GM23338 (cell line): Measurements from ENCODE around the gene MYO1F. TPM values are rescaled to one million over a fixed set of nuclear protein-coding genes. Genes with fewer than 3 reads are reported as not detected.
"Not testable (repeated sequence)": the region's sequence is repeated elsewhere in the genome, so short reads cannot be mapped to it uniquely, and the experiment has no call there.

Experiments used
- ATAC-seq: fragments of 200-7000 bp; cut with Tn5 transposase; 3 replicates; pipeline ENCODE4 v1.9.1; 2020
- DNase-seq: peaks from one replicate; pipeline ENCODE4 v3.0.0-alpha.2; 2015; ENCODE audit warnings: low spot score
- H2AFZ ChIP-seq: fragments of 200-600 bp; sonication (generic); 2 replicates; pipeline ENCODE4 v1.8.0; 2016; ENCODE audit warnings: antibody characterized with exemption, mild to moderate bottlenecking, moderate library complexity
- H3F3A ChIP-seq: fragments of 200-600 bp; sonication (generic); replicated peaks from 2 replicates; pipeline ENCODE4 v1.8.0; 2017; ENCODE audit warnings: antibody characterized with exemption, mixed run types, low read depth
- H3K27ac ChIP-seq: fragments of 200-600 bp; sonication (generic); 2 replicates; pipeline ENCODE4 v1.6.1; 2016; ENCODE audit warnings: low read depth
- H3K27me3 ChIP-seq: fragments of 200-600 bp; sonication (generic); 2 replicates; pipeline ENCODE4 v1.8.0; 2016; ENCODE audit warnings: mild to moderate bottlenecking, mixed run types, moderate library complexity; ENCODE audit not compliant: insufficient read depth
- H3K36me3 ChIP-seq: fragments of 200-600 bp; sonication (generic); 2 replicates; pipeline ENCODE4 v1.8.0; 2016; ENCODE audit warnings: mild to moderate bottlenecking; ENCODE audit not compliant: insufficient read depth
- H3K4me1 ChIP-seq: fragments of 200-600 bp; sonication (generic); 2 replicates; pipeline ENCODE4 v1.8.0; 2016; ENCODE audit warnings: mild to moderate bottlenecking, moderate library complexity; ENCODE audit not compliant: insufficient read depth
- H3K4me2 ChIP-seq: fragments of 200-600 bp; sonication (generic); 2 replicates; pipeline ENCODE4 v1.7.1; 2017; ENCODE audit warnings: mixed run types
- H3K4me3 ChIP-seq: fragments of 200-600 bp; sonication (generic); 2 replicates; pipeline ENCODE4 v1.6.1; 2016; ENCODE audit warnings: mixed run types
- H3K79me2 ChIP-seq: fragments of 200-600 bp; sonication (generic); replicated peaks from 2 replicates; pipeline ENCODE4 v1.8.0; 2017; ENCODE audit warnings: mild to moderate bottlenecking; ENCODE audit not compliant: insufficient read depth
- H3K9me2 ChIP-seq: fragments of 200-600 bp; sonication (generic); 2 replicates; pipeline ENCODE4 v1.8.0; 2017; ENCODE audit not compliant: insufficient read depth
- H4K20me1 ChIP-seq: fragments of 200-600 bp; sonication (generic); replicated peaks from 2 replicates; pipeline ENCODE4 v1.8.0; 2017; ENCODE audit warnings: mild to moderate bottlenecking; ENCODE audit not compliant: insufficient read depth
- H3K27ac Mint-ChIP-seq: 2 replicates; pipeline ENCODE4 v1.8.0; 2020; ENCODE audit warnings: inconsistent platforms, mild to moderate bottlenecking, moderate library complexity, mixed read lengths
- H3K27me3 Mint-ChIP-seq: 3 replicates; pipeline ENCODE4 v1.8.0; 2022; ENCODE audit warnings: low read depth, mild to moderate bottlenecking, moderate library complexity, mixed read lengths, inconsistent platforms; ENCODE audit not compliant: insufficient read depth, poor library complexity
- H3K36me3 Mint-ChIP-seq: 3 replicates; pipeline ENCODE4 v1.8.0; 2021; ENCODE audit warnings: low read depth, mild to moderate bottlenecking, inconsistent platforms, moderate library complexity, mixed read lengths
- H3K4me1 Mint-ChIP-seq: 3 replicates; pipeline ENCODE4 v1.8.0; 2020; ENCODE audit warnings: mild to moderate bottlenecking, inconsistent platforms, mixed read lengths
- H3K4me3 Mint-ChIP-seq: 3 replicates; pipeline ENCODE4 v1.8.0; 2021; ENCODE audit warnings: moderate library complexity, mild to moderate bottlenecking, inconsistent platforms, mixed read lengths
- H3K9me3 Mint-ChIP-seq: 3 replicates; pipeline ENCODE4 v1.8.0; 2020; ENCODE audit warnings: moderate library complexity, mild to moderate bottlenecking, inconsistent platforms, mixed read lengths
- CREB1 ChIP-seq: fragments of 250-450 bp; sonication (Bioruptor Pico); IDR thresholded peaks from 2 replicates; pipeline ENCODE4 v1.5.0; 2020; ENCODE audit warnings: low read depth, mild to moderate bottlenecking, moderate library complexity
- CTCF ChIP-seq, 2 experiments: fragments of 200-600 bp in 1 of 2; sonication (generic) in 1 of 2; conservative IDR thresholded peaks; 2 replicates each; pipeline versions ENCODE4 v1.5.1 to v1.6.1; 2016 to 2017; ENCODE audit warnings: antibody characterized with exemption in 2 of 2, low read depth in 2 of 2, mild to moderate bottlenecking in 2 of 2, moderate library complexity in 1 of 2
- POLR2AphosphoS5 ChIP-seq: IDR thresholded peaks from 2 replicates; pipeline ENCODE4 v1.6.1; 2016; ENCODE audit warnings: antibody characterized with exemption, low read depth
- ZNF331 ChIP-seq: fragments of 250-450 bp; sonication (Bioruptor Pico); IDR thresholded peaks from 2 replicates; pipeline ENCODE4 v1.5.0; 2020; ENCODE audit warnings: low read depth, mild to moderate bottlenecking, moderate library complexity
- ZNF462 ChIP-seq: fragments of 250-450 bp; sonication (Bioruptor Pico); IDR thresholded peaks from 2 replicates; pipeline ENCODE4 v1.5.0; 2020; ENCODE audit warnings: mild to moderate bottlenecking, moderate library complexity
- polyA plus RNA-seq: library from polyadenylated mRNA; unstranded; fragments of >200 nt; fragmentation: Nextera tagmentation; extraction: Ambion mirVana; gene quantifications from 2 replicates; pipeline ENCODE4 v1.2.1, GENCODE V29; 2016
- total RNA-seq: library from RNA; depleted of rRNA; stranded (reverse); fragments of >200 nt; shearing (Covaris generic); gene quantifications from 2 replicates; pipeline ENCODE4 v1.2.3, GENCODE V29; 2014
- TF ChIP-seq, protein P1 (sequence below): IDR thresholded peaks from 2 replicates; pipeline ENCODE4 v1.6.1; 2016; ENCODE audit warnings: antibody characterized with exemption
- TF ChIP-seq, protein P2 (sequence below): IDR thresholded peaks from one replicate; pipeline ENCODE4 v1.6.1; 2018; ENCODE audit warnings: antibody characterized with exemption; ENCODE audit not compliant: unreplicated experiment

Gene MYO1F
- total and polyA plus RNA-seq, 2 experiments from 2014 or later = 3.9 to 5.7 TPM

GRCh38 chr19:8514505-8515009 lies 62.7 kb downstream of the MYO1F start:
- not testable (repeated sequence) for DNase-seq, H4K20me1 ChIP-seq, H2AFZ ChIP-seq, H3K4me1 ChIP-seq, ATAC-seq, H3K36me3 ChIP-seq, H3K9me2 ChIP-seq, H3K27me3 ChIP-seq, H3K79me2 ChIP-seq, H3K36me3 Mint-ChIP-seq, H3K9me3 Mint-ChIP-seq
- Mint-ChIP-seq H3K27me3 (peaks cover 24% of the 10 kb centered on the region), H3K27ac (peak overlapping the region; percentile 98), H3K4me1 (peaks cover 13% of the 10 kb centered on the region), H3K4me3 (peak overlapping the region; percentile 93)
- H3K27ac ChIP-seq = peak overlapping the region; percentile 99
- H3F3A ChIP-seq = peaks cover 23% of the 10 kb centered on the region
- peak overlapping the region; percentile 78 for H3K4me3 ChIP-seq
- peak overlapping the region; percentile 89 for H3K4me2 ChIP-seq

- Histone ChIP-seq H2AFZ (no peak within 1 kb of the TSS), H3K9me2 (no peaks in the 10 kb centered on the region), H3K79me2 (no peaks in the 10 kb centered on the region), H3F3A (peaks cover 23% of the 10 kb centered on the region), H3K36me3 (no peaks in the 10 kb centered on the region), H3K27ac (peak within 1 kb of the TSS; percentile 99), H3K4me2 (peak within 1 kb of the TSS; percentile 89), H3K27me3 (no peaks in the 10 kb centered on the region), H3K4me1 (peaks cover 9% of the 10 kb centered on the region), H4K20me1 (no peaks in the 10 kb centered on the region), H3K4me3 (peak within 1 kb of the TSS; percentile 78)
- Mint-ChIP-seq H3K36me3 (peaks cover 10% of the 10 kb centered on the region; the same call in 2 of the 3 replicates), H3K9me3 (no peaks in the 10 kb centered on the region), H3K4me1 (peaks cover 13% of the 10 kb centered on the region), H3K27me3 (peaks cover 24% of the 10 kb centered on the region), H3K27ac (peak within 1 kb of the TSS; percentile 98), H3K4me3 (peak within 1 kb of the TSS; percentile 93)
- DNase-seq (peak; percentile 100), ATAC-seq (peak; percentile 86)
- TF ChIP-seq ZNF331 (CRISPR knock-in tag) (no peak), POLR2AphosphoS5 (peak; percentile 91), CTCF (conservative IDR thresholded peaks at IDR 0.05; ENCODE audit: low read depth in 2 of 2) (no peak), ZNF462 (CRISPR knock-in tag) (no peak), CREB1 (CRISPR knock-in tag) (peak; percentile 64)
- TF ChIP-seq, protein P1, sequence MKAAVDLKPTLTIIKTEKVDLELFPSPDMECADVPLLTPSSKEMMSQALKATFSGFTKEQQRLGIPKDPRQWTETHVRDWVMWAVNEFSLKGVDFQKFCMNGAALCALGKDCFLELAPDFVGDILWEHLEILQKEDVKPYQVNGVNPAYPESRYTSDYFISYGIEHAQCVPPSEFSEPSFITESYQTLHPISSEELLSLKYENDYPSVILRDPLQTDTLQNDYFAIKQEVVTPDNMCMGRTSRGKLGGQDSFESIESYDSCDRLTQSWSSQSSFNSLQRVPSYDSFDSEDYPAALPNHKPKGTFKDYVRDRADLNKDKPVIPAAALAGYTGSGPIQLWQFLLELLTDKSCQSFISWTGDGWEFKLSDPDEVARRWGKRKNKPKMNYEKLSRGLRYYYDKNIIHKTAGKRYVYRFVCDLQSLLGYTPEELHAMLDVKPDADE = 0 out of 2 replicates have a peak, but pooled peaks have one; percentile 6
- TF ChIP-seq, protein P2, sequence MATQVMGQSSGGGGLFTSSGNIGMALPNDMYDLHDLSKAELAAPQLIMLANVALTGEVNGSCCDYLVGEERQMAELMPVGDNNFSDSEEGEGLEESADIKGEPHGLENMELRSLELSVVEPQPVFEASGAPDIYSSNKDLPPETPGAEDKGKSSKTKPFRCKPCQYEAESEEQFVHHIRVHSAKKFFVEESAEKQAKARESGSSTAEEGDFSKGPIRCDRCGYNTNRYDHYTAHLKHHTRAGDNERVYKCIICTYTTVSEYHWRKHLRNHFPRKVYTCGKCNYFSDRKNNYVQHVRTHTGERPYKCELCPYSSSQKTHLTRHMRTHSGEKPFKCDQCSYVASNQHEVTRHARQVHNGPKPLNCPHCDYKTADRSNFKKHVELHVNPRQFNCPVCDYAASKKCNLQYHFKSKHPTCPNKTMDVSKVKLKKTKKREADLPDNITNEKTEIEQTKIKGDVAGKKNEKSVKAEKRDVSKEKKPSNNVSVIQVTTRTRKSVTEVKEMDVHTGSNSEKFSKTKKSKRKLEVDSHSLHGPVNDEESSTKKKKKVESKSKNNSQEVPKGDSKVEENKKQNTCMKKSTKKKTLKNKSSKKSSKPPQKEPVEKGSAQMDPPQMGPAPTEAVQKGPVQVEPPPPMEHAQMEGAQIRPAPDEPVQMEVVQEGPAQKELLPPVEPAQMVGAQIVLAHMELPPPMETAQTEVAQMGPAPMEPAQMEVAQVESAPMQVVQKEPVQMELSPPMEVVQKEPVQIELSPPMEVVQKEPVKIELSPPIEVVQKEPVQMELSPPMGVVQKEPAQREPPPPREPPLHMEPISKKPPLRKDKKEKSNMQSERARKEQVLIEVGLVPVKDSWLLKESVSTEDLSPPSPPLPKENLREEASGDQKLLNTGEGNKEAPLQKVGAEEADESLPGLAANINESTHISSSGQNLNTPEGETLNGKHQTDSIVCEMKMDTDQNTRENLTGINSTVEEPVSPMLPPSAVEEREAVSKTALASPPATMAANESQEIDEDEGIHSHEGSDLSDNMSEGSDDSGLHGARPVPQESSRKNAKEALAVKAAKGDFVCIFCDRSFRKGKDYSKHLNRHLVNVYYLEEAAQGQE = no peak
These were observed 63.3 kb downstream of the MYO1F start, which contains the start of gene ZNF414 for GRCh38 chr19:8513687-8514504. ZNF414 (minus strand) TSS chr19:8514167; CDS start chr19:8514046, 121 bp downstream.
